Renal pelvis (tissue), 4 donors: Measurements from ENCODE around the gene DHX15. TPM values are rescaled to one million over a fixed set of nuclear protein-coding genes. Genes with fewer than 3 reads are reported as not detected.
A peak's percentile ranks its signal among the peaks of the same experiment; 100 is the strongest.
"Not testable (repeated sequence)": the region's sequence is repeated elsewhere in the genome, so short reads cannot be mapped to it uniquely, and the experiment has no call there.

ENCODE experiments used
- DNase-seq: peaks from one replicate; pipeline ENCODE4 v3.0.0-alpha.2; 2013
- polyA plus RNA-seq, 3 donors: library from polyadenylated mRNA; unstranded; fragments of 120-200 nt; gene quantifications; one replicate each; pipeline ENCODE4 v1.2.1, GENCODE V29; 2013; ENCODE audit not compliant: insufficient read length in 3 of 3

The DHX15 gene
- polyA plus RNA-seq, 3 donors, result 223 to 259 (median 239) TPM

GRCh38 chr4:24508541-24508940, 75.8 kb downstream of the DHX15 start:
- DNase-seq, result no peak

DNA sequence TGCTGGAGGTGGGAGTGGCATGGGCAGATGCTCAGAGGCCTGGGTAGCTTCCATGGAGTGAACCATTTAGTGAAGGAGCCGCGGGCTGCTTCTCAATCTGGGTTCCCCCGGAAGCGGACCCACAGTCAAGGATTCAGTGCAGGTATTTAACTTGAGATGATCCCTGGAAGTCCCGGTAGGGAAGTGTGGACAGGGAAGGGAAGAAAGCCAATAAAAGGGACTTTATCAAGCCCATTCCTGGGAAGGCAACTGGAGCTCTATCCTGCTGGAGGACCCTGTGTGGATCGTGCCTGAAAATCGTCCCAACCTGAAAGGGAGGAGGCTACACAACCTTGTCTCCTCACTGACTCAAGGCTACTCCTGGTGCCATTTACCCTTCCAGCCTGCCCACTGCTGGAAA, 76.9 kb downstream of the DHX15 start:
- DNase-seq, result no peak

DNA sequence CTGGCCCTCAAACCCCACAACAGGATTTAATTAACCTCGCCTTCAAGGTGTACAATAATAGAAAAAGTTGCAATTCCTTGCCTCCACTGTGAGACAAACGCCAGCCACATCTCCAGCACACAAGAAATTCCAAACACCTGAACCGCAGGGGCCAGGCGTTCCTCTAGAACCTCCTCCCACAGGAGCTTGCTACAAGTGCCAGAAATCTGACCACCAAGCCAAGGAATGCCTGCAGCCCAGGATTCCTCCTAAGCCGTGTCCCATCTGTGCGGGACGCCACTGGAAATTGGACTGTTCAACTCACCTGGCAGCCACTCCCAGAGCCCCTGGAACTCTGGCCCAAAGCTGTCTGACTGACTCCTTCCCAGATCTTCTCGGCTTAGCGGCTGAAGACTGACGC, 81.3 kb downstream of the DHX15 start:
- not testable (repeated sequence) for DNase-seq

DNA sequence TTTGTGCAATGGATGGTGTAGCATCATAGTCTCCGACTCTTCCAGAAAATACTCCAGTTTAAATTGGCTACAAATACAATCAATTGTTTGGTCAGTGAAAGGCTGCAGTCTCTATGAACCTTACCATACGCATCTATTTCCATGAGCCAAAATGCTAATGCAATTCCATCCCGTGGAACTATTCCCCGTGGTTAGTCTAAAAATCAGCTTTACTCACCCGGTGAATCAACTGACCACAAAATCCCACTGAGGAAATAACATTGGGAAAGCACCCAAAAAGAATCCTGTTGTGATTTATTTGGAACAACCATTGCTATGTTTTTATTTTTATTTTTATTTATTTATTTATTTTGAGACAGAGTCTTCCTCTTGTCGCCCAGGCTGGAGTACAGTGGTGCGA, 87.1 kb downstream of the DHX15 start:
- no peak for DNase-seq

- DNase-seq, result no peak
Observed at GRCh38 chr4:24496597-24496996, 87.8 kb downstream of the DHX15 start.

DNA sequence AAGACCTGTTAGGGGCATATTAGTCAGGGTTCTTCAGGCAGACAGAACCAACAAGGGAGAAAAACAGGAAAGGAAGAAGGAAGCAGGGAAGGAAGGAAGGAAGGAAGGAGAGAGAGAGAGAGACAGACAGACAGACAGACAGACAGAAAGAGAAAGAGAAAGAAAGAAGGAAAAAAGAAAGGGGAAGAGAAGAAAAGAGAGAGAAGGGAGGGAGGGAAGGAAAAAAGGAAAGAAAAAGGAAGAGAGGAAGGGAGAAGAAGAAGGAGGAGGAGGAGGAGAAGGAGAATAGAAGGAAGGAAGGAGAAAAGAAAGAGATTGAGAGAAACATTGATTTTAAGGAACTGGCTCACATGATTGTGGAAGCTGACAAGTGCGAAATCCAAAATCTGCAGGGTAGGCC, 89.0 kb downstream of the DHX15 start:
- DNase-seq, result no peak

DNA sequence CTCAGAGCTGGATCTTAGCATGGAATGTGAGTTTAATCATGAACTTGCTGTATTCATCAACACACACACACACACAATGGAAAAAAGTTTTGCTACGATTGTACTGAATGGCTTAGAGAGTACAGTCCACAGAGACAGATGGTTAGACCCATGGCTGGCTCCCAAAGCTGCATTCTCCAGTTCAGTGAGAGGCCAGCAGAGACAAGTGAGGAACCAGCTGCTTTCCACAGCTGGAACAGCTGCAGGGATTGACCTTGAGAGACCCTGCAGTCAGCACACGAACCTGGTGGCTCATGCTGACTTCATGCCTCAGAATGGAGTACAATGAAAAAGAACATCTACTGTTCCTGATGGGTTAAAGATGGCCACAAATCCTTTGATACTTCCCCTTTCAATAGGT, 94.5 kb downstream of the DHX15 start:
- DNase-seq, result peak; percentile 58

DNA sequence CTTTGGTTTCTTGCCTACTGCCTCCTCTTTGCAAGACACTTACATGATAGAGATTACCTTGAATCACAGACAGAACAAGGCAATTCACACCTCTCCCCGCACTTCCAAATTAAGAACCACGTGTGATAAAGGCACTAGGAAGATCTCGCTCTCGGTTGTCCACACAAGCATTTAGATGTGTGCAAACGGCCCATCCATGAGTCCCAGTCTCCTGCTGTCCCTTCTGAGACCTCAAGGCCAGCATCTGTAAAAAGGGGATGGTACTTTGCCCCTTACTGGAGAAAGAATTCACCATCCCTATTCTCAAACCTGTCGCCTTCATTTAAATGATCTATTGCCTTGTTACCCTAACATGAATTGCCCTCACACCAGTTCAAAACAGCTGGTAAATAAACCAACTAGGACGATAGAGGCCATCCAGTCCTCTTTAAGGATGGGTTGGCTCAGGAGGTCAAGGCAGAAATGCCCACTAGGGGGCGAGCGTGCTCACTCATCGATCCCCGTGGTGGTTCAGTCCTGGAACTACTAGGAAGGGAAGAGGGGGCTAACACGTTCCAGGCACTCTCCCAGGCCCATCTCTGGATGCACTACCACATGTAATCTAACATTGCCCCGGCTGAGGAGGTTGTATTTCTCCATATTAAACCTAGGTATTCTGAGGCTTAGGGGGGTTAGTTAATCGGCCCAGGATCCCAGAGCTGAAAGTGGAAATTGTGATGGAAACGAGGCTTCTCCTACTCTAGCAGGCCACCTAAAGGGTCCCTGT, 95.8 kb downstream of the DHX15 start:
- DNase-seq, result no peak

DNA sequence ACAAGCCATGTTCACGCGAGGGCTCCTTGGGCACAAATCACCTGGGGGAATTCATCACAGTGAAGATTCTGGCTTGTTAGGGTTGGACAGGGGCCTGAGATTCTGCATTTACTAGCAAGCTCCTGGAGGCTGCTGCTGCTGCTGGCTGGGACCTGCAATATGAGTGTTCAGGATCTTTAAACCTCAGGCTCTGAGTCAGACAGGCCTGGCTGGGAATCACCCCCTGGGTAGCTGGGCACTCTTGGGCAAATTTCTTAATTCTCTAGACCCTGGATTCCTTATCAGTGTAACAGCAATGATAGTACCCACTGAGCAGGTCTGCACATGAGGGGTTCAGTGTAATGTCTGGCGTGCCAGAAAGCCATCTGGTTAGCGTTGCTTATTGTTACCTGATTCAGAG, 101.5 kb downstream of the DHX15 start:
- DNase-seq, result no peak

DNA sequence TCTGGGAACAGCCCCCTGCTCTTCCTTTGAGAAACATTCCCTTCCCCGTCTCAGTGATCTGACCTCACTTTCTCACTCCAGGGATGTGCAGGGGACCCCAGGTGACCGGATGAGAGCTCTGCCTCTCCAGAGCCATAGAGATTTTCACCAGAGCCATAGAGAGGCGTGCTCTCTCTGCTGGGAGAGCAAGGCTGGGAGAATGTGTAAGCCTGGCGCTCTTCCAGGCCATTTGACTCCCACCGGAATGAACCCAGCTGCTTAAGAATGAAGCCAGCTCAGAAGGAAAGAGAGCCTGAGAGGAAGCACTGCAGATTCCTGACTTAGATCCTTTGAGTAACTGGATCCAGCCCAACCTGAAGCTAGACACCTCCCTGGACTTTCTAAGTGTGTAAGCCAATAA, 106.4 kb downstream of the DHX15 start:
- peak; percentile 81 for DNase-seq

Other genes with a start within 250 kb of the DHX15 start
- 10 to 100 TPM; 13.7 to 17.1 (median 16.1) TPM for gene SOD3, start 211.0 kb upstream of the DHX15 start, polyA plus RNA-seq